ENCODE data around the gene NEDD8. TPM values are rescaled to one million over a fixed set of nuclear protein-coding genes. Genes with fewer than 3 reads are reported as not detected.

NEDD8 gene
- total RNA-seq, 4 donors from 2014 or later = 141 to 178 (median 162) TPM

GRCh38 chr14:24172871-24173281 lies 59.3 kb downstream of the NEDD8 start:
- H3K4me1 ChIP-seq = peaks cover 4 to 5% of the 10 kb centered on the region in 2 donors
- H3K4me3 ChIP-seq = no peak overlapping the region
- peaks cover 9 to 21% (median 15%) of the 10 kb centered on the region in 3 donors for H3K27me3 ChIP-seq
- intact Hi-C loops (cut with DNase I; ENCODE audit: low total_unique reads) = no loop called here
- in situ Hi-C loops (cut with MboI; ENCODE audit: low sequenced_read_pairs in 4 of 4) = no loop called here
- TF ChIP-seq CTCF (IDR thresholded peaks at IDR 0.05 in 4 of 5, conservative IDR thresholded peaks at IDR 0.05 in 1 of 5) = no peak
- TF ChIP-seq POLR2A (IDR thresholded peaks at IDR 0.05) = no peak
- no peak overlapping the region for H3K27ac ChIP-seq
- DNase-seq = no peak
- peaks cover 0 to 2% of the 10 kb centered on the region in 2 donors for H3K36me3 ChIP-seq
- peak in 1 of 2 donors; percentile 36 for ATAC-seq
- H3K9me3 ChIP-seq = no peaks in the 10 kb centered on the region

- in situ Hi-C loops (cut with MboI; ENCODE audit: low sequenced_read_pairs in 4 of 4) (no loop called here), intact Hi-C loops (cut with DNase I; ENCODE audit: low total_unique reads) (no loop called here)
- ATAC-seq (peak in 1 of 2 donors; percentile 17), DNase-seq (no peak)
- H3K9me3 ChIP-seq = no peaks in the 10 kb centered on the region
- no peaks in the 10 kb centered on the region for H3K36me3 ChIP-seq
- H3K4me3 ChIP-seq = peak overlapping the region in 1 of 4 donors; percentile 21
- TF ChIP-seq POLR2A (IDR thresholded peaks at IDR 0.05) = no peak
- no peak for TF ChIP-seq CTCF (IDR thresholded peaks at IDR 0.05 in 4 of 5, conservative IDR thresholded peaks at IDR 0.05 in 1 of 5)
- H3K4me1 ChIP-seq = peaks cover 4 to 5% of the 10 kb centered on the region in 2 donors
- H3K27me3 ChIP-seq = peaks cover 9 to 21% (median 15%) of the 10 kb centered on the region in 3 donors
- H3K27ac ChIP-seq = no peak overlapping the region
Observed at GRCh38 chr14:24172261-24172860, 59.8 kb downstream of the NEDD8 start.

GRCh38 chr14:24171422-24172260 lies 60.5 kb downstream of the NEDD8 start, which contains the start of gene REC8:
REC8 (plus strand) TSS chr14:24172080; CDS start chr14:24172553, 473 bp downstream.
- in situ Hi-C loops (cut with MboI; ENCODE audit: low sequenced_read_pairs in 4 of 4) = no loop called here
- peaks cover 9 to 21% (median 15%) of the 10 kb centered on the region in 3 donors for H3K27me3 ChIP-seq
- TF ChIP-seq CTCF (IDR thresholded peaks at IDR 0.05 in 4 of 5, conservative IDR thresholded peaks at IDR 0.05 in 1 of 5) (no peak), POLR2A (IDR thresholded peaks at IDR 0.05) (no peak)
- ATAC-seq = peak in 1 of 2 donors; percentile 44
- DNase-seq = peak in 1 of 2 donors; percentile 32
- H3K4me1 ChIP-seq = peaks cover 4 to 5% of the 10 kb centered on the region in 2 donors
- peak within 1 kb of the TSS in 1 of 4 donors; percentile 21 for H3K4me3 ChIP-seq
- no peaks in the 10 kb centered on the region for H3K9me3 ChIP-seq
- H3K36me3 ChIP-seq = no peaks in the 10 kb centered on the region
- no peak within 1 kb of the TSS for H3K27ac ChIP-seq
- intact Hi-C loops (cut with DNase I; ENCODE audit: low total_unique reads) = no loop called here

GRCh38 chr14:24167469-24168114 lies 64.6 kb downstream of the NEDD8 start:
- no peak for TF ChIP-seq POLR2A (IDR thresholded peaks at IDR 0.05)
- TF ChIP-seq CTCF (IDR thresholded peaks at IDR 0.05 in 4 of 5, conservative IDR thresholded peaks at IDR 0.05 in 1 of 5) = no peak
- Histone ChIP-seq H3K27me3 (peaks cover 9 to 21% (median 14%) of the 10 kb centered on the region in 3 donors), H3K9me3 (no peaks in the 10 kb centered on the region), H3K4me3 (no peak overlapping the region), H3K4me1 (peaks cover 13% of the 10 kb centered on the region in 2 donors), H3K36me3 (peaks cover 0 to 38% of the 10 kb centered on the region in 2 donors), H3K27ac (no peak overlapping the region)
- ATAC-seq (no peak), DNase-seq (no peak)
- intact Hi-C loops (cut with DNase I; ENCODE audit: low total_unique reads) (loop anchor here (10.0 kb wide), 1 partner anchor 127 kb away; the partner anchor contains the start of genes DHRS1 and NOP9), in situ Hi-C loops (cut with MboI; ENCODE audit: low sequenced_read_pairs in 4 of 4) (no loop called here)

Other genes starting within 250 kb of the NEDD8 start
- gene DHRS4L2, start 243.4 kb downstream of the NEDD8 start, total RNA-seq = 10 to 100 TPM; 12.1 to 40.2 (median 25.0) TPM
- under 1 TPM in 2 of 4 donors, not detected in 2; 0.04 to 0.31 TPM for gene CARMIL3, start 180.4 kb downstream of the NEDD8 start, total RNA-seq
- gene CPNE6, start 160.8 kb downstream of the NEDD8 start, total RNA-seq = not detected
- gene PCK2, start 138.1 kb downstream of the NEDD8 start, total RNA-seq = 1 to 10 TPM; 1.9 to 9.8 (median 3.6) TPM
- 100 to 1,000 TPM in 1 of 4 donors, 10 to 100 TPM in 3; 52.4 to 113 (median 88.7) TPM for gene DCAF11, start 117.6 kb downstream of the NEDD8 start, total RNA-seq
- 1 to 10 TPM in 3 of 4 donors, under 1 TPM in 1; 0.82 to 4.5 (median 2.4) TPM for gene NRL, start 117.4 kb downstream of the NEDD8 start, total RNA-seq
- 10 to 100 TPM; 45.3 to 91.3 (median 65.4) TPM for gene FITM1, start 101.7 kb downstream of the NEDD8 start, total RNA-seq
- 100 to 1,000 TPM in 2 of 4 donors, 10 to 100 TPM in 2; 63.3 to 158 (median 87.5) TPM for gene PSME1, start 96.2 kb downstream of the NEDD8 start, total RNA-seq
- 10 to 100 TPM; 13.6 to 18.8 (median 16.3) TPM for gene EMC9, start 90.8 kb downstream of the NEDD8 start, total RNA-seq
- gene PSME2, start 85.8 kb downstream of the NEDD8 start, total RNA-seq = 10 to 100 TPM; 13.7 to 53.2 (median 21.5) TPM
- 100 to 1,000 TPM in 1 of 4 donors, 10 to 100 TPM in 3; 63.3 to 140 (median 82.4) TPM for gene RNF31, start 84.9 kb downstream of the NEDD8 start, total RNA-seq
- gene IRF9, start 71.1 kb downstream of the NEDD8 start, total RNA-seq = 10 to 100 TPM in 3 of 4 donors, 1 to 10 TPM in 1; 6.5 to 36.7 (median 11.9) TPM
- gene REC8, start 60.3 kb downstream of the NEDD8 start, total RNA-seq = 1 to 10 TPM in 1 of 4 donors, under 1 TPM in 2, not detected in 1; 0.27 to 3.1 (median 0.82) TPM
- gene IPO4, start 43.6 kb downstream of the NEDD8 start, total RNA-seq = 10 to 100 TPM; 35.7 to 73.2 (median 55.4) TPM
- 10 to 100 TPM; 31.4 to 46.4 (median 36.7) TPM for gene TM9SF1, start 36.9 kb downstream of the NEDD8 start, total RNA-seq
- gene TSSK4, start 26.7 kb downstream of the NEDD8 start, total RNA-seq = not detected
- gene CHMP4A, start 18.9 kb downstream of the NEDD8 start, total RNA-seq = 10 to 100 TPM; 13.6 to 29.8 (median 20.7) TPM
- gene MDP1, start 16.3 kb downstream of the NEDD8 start, total RNA-seq = 10 to 100 TPM in 3 of 4 donors, 1 to 10 TPM in 1; 6.7 to 19.2 (median 13.9) TPM
- gene GMPR2, start 562 bp upstream of the NEDD8 start, total RNA-seq = 10 to 100 TPM; 15.4 to 44.8 (median 27.4) TPM
- gene TINF2, start 10.3 kb upstream of the NEDD8 start, total RNA-seq = 10 to 100 TPM; 41.4 to 77.1 (median 50.7) TPM
- gene TGM1, start 30.8 kb upstream of the NEDD8 start, total RNA-seq = under 1 TPM in 1 of 4 donors, not detected in 3; 0.20 TPM
- 10 to 100 TPM; 20.9 to 32.8 (median 28.0) TPM for gene RABGGTA, start 39.2 kb upstream of the NEDD8 start, total RNA-seq
- 10 to 100 TPM in 2 of 4 donors, 1 to 10 TPM in 2; 1.9 to 12.2 (median 8.2) TPM for gene DHRS1, start 67.4 kb upstream of the NEDD8 start, total RNA-seq
- gene NOP9, start 67.5 kb upstream of the NEDD8 start, total RNA-seq = 10 to 100 TPM; 27.2 to 43.5 (median 32.2) TPM
- gene CIDEB, start 75.6 kb upstream of the NEDD8 start, total RNA-seq = 1 to 10 TPM in 1 of 4 donors, under 1 TPM in 3; 0.39 to 1.5 (median 0.88) TPM
- gene LTB4R2, start 77.8 kb upstream of the NEDD8 start, total RNA-seq = 1 to 10 TPM in 2 of 4 donors, under 1 TPM in 2; 0.39 to 3.3 (median 2.0) TPM
- gene LTB4R, start 79.1 kb upstream of the NEDD8 start, total RNA-seq = 1 to 10 TPM in 2 of 4 donors, under 1 TPM in 2; 0.13 to 2.2 (median 0.75) TPM
- gene ADCY4, start 102.7 kb upstream of the NEDD8 start, total RNA-seq = 10 to 100 TPM in 1 of 4 donors, 1 to 10 TPM in 3; 7.9 to 16.6 (median 8.7) TPM
- gene RIPK3, start 107.6 kb upstream of the NEDD8 start, total RNA-seq = 1 to 10 TPM in 2 of 4 donors, under 1 TPM in 2; 0.66 to 1.6 (median 0.97) TPM
- 10 to 100 TPM in 1 of 4 donors, 1 to 10 TPM in 3; 4.6 to 13.2 (median 7.5) TPM for gene NFATC4, start 135.8 kb upstream of the NEDD8 start, total RNA-seq
- gene NYNRIN, start 166.6 kb upstream of the NEDD8 start, total RNA-seq = 1 to 10 TPM in 3 of 4 donors, under 1 TPM in 1; 0.87 to 3.7 (median 2.1) TPM
- gene CBLN3, start 197.3 kb upstream of the NEDD8 start, total RNA-seq = under 1 TPM in 3 of 4 donors, not detected in 1; 0.16 to 0.36 (median 0.24) TPM
- gene KHNYN, start 197.6 kb upstream of the NEDD8 start, total RNA-seq = 10 to 100 TPM; 35.1 to 50.5 (median 44.7) TPM
- gene SDR39U1, start 210.4 kb upstream of the NEDD8 start, total RNA-seq = 10 to 100 TPM; 21.7 to 51.4 (median 38.3) TPM

Data from gastrocnemius medialis (tissue), 4 donors.